VCaP (cell line): ENCODE results near the gene MACIR.

Experiments
- H3K27ac ChIP-seq: fragments of 450-650 bp; 2 replicates; pipeline ENCODE4 v1.5.1; 2017
- CTCF ChIP-seq: fragments of 450-650 bp; conservative IDR thresholded peaks from 2 replicates; pipeline ENCODE4 v1.5.1; 2017; ENCODE audit warnings: mild to moderate bottlenecking, moderate library complexity

Gene MACIR

DNA sequence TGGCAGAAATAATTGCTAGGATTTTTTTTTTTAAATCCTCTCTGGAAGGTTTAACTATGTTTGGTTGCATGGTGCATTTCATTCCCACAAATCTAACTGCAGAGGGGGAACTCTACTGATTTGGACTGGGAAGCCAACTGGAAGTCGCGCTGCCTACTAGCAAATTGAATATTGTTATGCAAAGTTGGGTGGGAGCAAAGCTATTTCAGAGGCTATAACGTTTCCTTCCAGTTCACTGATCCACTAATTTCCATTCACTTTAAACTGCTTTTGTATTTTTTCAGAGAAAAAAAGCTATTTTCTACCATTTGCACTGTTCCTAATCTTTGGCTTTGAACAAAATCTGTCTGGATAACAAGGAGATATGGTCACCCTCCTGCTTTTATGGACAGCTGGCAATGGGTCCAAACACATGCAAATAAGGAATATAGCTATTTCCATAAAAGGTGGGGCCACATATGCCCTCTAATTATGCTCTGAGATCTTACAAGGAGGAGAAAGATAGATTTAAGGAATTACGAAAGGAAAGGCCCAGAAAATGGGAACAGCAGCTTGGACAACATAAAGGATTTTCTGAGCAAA is 40.1 kb downstream of the MACIR start:
- TF ChIP-seq CTCF: no peak
- no peak overlapping the region for H3K27ac ChIP-seq

DNA sequence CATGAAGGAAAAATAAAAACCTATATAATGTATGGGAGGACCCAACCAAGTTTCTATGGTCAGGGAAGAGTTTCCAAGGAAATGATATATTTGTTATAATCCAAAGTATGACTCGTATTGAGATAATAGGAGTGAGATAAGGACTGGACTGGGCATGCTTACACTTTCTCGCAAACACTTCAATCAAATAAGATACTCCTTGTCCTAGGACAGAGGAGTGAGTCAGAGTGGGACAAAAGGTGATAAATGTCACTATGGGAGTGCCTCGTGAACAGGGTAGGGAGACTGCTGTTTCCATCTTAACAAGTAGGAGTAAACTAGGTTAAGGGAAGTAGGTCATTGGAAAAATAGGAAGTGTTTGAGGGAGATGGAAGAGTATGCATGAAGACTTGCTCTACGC is 47.2 kb downstream of the MACIR start:
- TF ChIP-seq CTCF: no peak
- no peak overlapping the region for H3K27ac ChIP-seq

GRCh38 chr5:103307470-103307869 is 48.9 kb downstream of the MACIR start:
- H3K27ac ChIP-seq: no peak overlapping the region
- no peak for TF ChIP-seq CTCF

GRCh38 chr5:103308774-103309173 is 50.2 kb downstream of the MACIR start:
- TF ChIP-seq CTCF: no peak
- no peak overlapping the region for H3K27ac ChIP-seq

DNA sequence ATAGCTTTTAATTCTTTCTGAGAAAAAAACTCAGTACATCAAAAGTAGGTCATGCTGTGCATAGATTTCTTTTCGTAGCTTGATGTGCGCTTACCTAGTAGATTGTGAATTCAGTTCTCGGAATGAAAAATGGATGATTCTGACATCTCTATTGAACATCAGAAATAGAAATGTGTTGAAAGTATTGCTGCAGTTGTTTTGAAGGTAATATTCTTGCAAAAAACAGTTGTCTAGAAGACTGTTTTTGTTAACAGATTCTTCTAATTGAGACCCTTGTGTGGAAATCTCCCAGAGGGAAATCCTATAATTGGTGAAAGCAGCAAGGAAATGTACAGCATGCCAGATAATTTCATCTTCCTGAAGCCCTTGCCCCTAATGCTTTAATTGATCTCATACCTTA is 54.5 kb downstream of the MACIR start:
- TF ChIP-seq CTCF: no peak
- no peak overlapping the region for H3K27ac ChIP-seq

DNA sequence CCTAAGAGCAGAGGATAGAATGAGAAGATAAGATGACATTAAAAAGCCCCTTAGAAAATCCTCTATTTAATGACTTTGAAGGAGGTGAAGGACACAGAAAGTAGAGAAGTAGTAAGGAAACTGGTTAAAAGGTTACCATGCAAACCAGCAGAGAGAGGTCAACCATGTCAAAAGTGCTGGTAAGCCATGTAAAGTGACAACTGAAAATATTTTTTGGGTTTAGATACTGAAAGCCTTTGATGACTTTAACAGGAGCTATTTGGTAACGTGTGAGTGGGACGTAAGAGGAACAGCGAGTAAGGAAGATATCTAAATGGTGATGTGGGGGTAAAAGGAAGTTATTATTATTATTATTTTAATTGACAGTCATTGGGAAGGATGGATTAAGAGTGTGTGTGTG is 56.9 kb downstream of the MACIR start:
- TF ChIP-seq CTCF: no peak
- no peak overlapping the region for H3K27ac ChIP-seq

GRCh38 chr5:103327451-103327850 is 68.9 kb downstream of the MACIR start:
- peak overlapping the region; percentile 98 for H3K27ac ChIP-seq
- no peak for TF ChIP-seq CTCF
